Upper lobe of right lung (tissue), 1 donor: Measurements from ENCODE around the gene ADAM30. TPM values are rescaled to one million over a fixed set of nuclear protein-coding genes. Genes with fewer than 3 reads are reported as not detected.

Experiments used
- ATAC-seq: fragments of 200-7000 bp; cut with Tn5 transposase; one replicate; pipeline ENCODE4 v1.9.1; 2020; ENCODE audit warnings: mild to moderate bottlenecking, moderate library complexity
- DNase-seq: peaks from one replicate; pipeline ENCODE4 v3.0.0-alpha.2; 2020
- H3K27ac ChIP-seq: fragments of 200-600 bp; one replicate; pipeline ENCODE4 v1.8.0; 2022
- H3K27me3 ChIP-seq: fragments of 200-600 bp; one replicate; pipeline ENCODE4 v1.8.0; 2022; ENCODE audit warnings: mild to moderate bottlenecking
- H3K36me3 ChIP-seq: fragments of 200-600 bp; one replicate; pipeline ENCODE4 v1.8.0; 2022
- H3K4me1 ChIP-seq: fragments of 200-600 bp; one replicate; pipeline ENCODE4 v1.8.0; 2022
- H3K4me3 ChIP-seq: fragments of 200-600 bp; one replicate; pipeline ENCODE4 v1.8.0; 2022; ENCODE audit warnings: mild to moderate bottlenecking
- H3K9me3 ChIP-seq: fragments of 200-600 bp; one replicate; pipeline ENCODE4 v1.8.0; 2022
- intact Hi-C: fragments of 100-400 bp; cut with DNase I; formaldehyde crosslinking; loops from one replicate; pipeline ENCODE4 v1.11.0; 2022
- total RNA-seq: library from RNA; stranded (reverse); fragmentation: NEBNext Ultra II Directional; extraction: Animal tissue kit (Norgen Biotek cat#: 25700); gene quantifications from one replicate; pipeline ENCODE4 v1.2.1, GENCODE V29; 2021
- TF ChIP-seq, protein P1 (sequence below): fragments of 200-600 bp; IDR thresholded peaks from one replicate; pipeline ENCODE4 v1.8.0; 2022; ENCODE audit warnings: antibody characterized with exemption
- donor health status: DM: no; HTN: yes; CAD: no; lungs with severe emphysema.

The ADAM30 gene
- total RNA-seq, 1 donor from 2014 or later, result not detected

DNA sequence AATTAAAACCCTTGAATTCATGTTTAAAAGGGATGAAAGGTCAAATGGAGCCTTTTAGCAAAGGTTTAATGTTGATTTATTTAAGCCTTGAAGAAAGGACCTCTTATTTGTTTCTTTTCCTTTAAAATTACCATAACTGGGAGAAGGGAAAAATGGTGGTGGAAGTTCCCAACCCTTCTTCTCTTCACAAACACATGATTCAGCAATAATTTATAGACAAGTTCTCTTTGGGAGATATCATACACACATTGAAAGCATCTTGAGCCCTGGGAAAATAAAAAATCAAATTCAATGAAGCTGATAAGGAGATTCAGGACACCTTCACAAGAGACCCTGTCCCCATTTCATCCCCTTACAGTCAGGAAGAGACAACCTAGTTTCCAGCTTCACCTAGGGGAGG is 8.9 kb downstream of the ADAM30 start:
- TF ChIP-seq, protein P1, sequence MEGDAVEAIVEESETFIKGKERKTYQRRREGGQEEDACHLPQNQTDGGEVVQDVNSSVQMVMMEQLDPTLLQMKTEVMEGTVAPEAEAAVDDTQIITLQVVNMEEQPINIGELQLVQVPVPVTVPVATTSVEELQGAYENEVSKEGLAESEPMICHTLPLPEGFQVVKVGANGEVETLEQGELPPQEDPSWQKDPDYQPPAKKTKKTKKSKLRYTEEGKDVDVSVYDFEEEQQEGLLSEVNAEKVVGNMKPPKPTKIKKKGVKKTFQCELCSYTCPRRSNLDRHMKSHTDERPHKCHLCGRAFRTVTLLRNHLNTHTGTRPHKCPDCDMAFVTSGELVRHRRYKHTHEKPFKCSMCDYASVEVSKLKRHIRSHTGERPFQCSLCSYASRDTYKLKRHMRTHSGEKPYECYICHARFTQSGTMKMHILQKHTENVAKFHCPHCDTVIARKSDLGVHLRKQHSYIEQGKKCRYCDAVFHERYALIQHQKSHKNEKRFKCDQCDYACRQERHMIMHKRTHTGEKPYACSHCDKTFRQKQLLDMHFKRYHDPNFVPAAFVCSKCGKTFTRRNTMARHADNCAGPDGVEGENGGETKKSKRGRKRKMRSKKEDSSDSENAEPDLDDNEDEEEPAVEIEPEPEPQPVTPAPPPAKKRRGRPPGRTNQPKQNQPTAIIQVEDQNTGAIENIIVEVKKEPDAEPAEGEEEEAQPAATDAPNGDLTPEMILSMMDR, result no peak
- Histone ChIP-seq H3K27ac (no peak overlapping the region), H3K4me3 (no peak overlapping the region), H3K36me3 (no peaks in the 10 kb centered on the region), H3K4me1 (no peaks in the 10 kb centered on the region), H3K9me3 (no peaks in the 10 kb centered on the region), H3K27me3 (peaks cover 7% of the 10 kb centered on the region)
- no peak for DNase-seq
- intact Hi-C loops, result no loop called here
- ATAC-seq, result no peak

DNA sequence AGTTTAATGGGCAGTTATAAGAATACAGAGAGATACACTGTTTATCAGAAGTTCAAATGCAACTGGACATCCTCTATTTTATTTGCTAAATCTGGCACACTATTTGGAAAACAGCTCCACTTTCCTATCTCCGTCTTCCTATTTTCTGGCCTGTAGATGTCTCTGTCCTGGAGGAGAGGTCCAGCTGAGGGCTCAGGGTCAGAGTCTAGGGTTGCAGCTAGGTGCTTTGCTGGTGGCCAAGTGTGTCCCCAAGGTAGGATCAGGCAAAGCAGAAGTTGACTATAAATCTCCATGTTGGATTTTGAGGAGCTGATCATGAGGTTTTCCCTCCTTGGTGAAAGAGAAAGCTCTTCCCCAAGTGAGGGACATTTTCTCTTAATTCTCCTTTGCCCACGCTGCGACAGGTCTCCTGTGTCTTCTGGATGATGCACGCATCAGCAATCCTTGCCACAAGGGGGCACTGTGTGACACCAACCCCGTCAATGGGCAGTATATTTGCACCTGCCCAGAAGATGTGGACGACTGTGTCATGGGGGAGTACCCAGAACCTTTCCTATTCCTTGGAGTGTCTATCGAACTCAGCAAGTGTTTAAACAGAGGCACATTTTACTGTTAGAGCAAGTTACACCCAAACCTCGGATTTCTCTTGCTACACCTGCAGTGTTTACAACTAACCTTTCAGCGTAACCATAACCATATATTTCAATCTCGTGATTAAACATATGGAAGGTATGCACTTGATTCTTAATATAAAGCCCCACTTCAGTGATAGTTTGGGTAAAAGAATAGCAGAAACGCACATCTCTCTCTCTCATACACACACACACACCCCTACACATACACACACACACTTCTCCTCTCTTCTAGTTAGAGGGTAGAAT is 10.2 kb downstream of the ADAM30 start:
- ATAC-seq (peak; percentile 90), DNase-seq (peak; percentile 77)
- intact Hi-C loops, result no loop called here
- H3K9me3 ChIP-seq, result no peaks in the 10 kb centered on the region
- H3K4me1 ChIP-seq, result no peaks in the 10 kb centered on the region
- H3K27me3 ChIP-seq, result peaks cover 7% of the 10 kb centered on the region
- no peak overlapping the region for H3K27ac ChIP-seq
- H3K4me3 ChIP-seq, result no peak overlapping the region
- H3K36me3 ChIP-seq, result no peaks in the 10 kb centered on the region
- TF ChIP-seq, protein P1, result peak; percentile 77

DNA sequence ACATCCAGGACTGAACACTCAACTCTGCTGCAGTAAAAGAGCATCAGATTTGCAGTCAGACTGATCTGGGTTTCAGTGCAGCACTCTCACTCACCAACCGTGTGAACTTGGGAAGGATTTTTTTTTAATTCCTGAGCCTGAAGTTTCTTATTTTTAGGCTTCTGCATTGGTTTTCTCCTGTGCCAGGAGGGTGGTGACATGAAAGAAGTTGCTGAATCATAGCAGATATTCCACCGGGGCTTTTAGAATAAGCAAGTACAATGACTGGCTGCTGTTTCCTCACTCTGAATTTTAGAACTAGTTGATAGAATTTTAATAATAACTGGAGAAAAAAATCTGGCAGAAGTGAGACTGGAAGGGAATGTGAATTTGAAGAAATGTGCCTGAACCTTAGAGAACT is 11.6 kb downstream of the ADAM30 start:
- intact Hi-C loops, result no loop called here
- Histone ChIP-seq H3K4me3 (no peak overlapping the region), H3K9me3 (no peaks in the 10 kb centered on the region), H3K27me3 (peaks cover 7% of the 10 kb centered on the region), H3K27ac (no peak overlapping the region), H3K4me1 (no peaks in the 10 kb centered on the region), H3K36me3 (no peaks in the 10 kb centered on the region)
- TF ChIP-seq, protein P1, result no peak
- DNase-seq (no peak), ATAC-seq (no peak)

- no peak for DNase-seq
- no peaks in the 10 kb centered on the region for H3K9me3 ChIP-seq
- no peak for ATAC-seq
- intact Hi-C loops, result no loop called here
- no peak overlapping the region for H3K4me3 ChIP-seq
- no peaks in the 10 kb centered on the region for H3K36me3 ChIP-seq
- H3K27me3 ChIP-seq, result peaks cover 7% of the 10 kb centered on the region
- H3K4me1 ChIP-seq, result no peaks in the 10 kb centered on the region
- no peak overlapping the region for H3K27ac ChIP-seq
- TF ChIP-seq, protein P1, result no peak
Observed at GRCh38 chr1:119883826-119884225, 12.5 kb downstream of the ADAM30 start.

DNA sequence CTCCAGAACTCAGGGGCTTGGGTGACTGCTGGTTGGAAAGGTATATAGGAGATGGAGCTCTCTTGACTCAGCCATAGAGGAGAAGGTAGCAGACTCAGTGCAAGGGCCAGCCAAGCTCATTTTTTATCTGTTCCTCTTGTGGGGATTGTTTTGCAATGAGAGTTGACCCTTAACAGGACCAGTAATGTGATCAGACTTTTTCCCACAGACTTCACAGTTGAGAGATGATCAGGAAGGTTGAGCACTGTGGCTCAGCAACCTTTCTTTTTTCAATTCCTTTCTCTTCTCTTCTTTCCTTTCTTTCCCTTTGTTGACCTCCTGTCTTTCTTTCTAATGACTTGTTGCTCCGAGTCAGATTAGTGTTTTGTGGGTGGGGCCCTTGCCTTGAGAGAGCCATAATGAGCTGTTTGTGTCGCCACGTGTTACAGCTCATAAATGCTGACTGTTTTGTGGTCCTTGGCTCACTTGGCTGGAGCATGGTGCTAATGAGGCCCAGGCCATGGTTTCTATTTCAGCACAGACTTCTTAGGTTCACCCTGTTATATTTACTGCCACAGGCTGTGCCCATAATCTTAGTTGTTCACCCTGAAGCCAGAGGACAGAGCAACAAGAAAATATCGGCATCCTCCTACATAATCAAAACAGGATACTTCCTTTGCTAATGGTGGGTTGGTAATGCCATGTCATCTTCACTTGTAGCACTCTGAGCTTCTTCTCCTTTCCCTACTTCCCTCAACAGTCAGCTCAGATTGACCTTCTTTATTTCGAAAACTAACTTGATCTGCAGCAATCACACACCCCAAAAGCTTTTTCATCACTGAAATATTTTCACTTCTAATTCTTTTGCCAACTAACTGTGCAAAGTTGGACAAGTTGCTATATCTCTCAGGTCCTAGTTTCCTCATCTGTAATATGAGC is 13.9 kb downstream of the ADAM30 start:
- Histone ChIP-seq H3K4me3 (no peak overlapping the region), H3K27ac (no peak overlapping the region), H3K4me1 (no peaks in the 10 kb centered on the region), H3K36me3 (no peaks in the 10 kb centered on the region), H3K27me3 (peaks cover 7% of the 10 kb centered on the region), H3K9me3 (no peaks in the 10 kb centered on the region)
- TF ChIP-seq, protein P1, result no peak
- DNase-seq, result no peak
- peak; percentile 69 for ATAC-seq
- intact Hi-C loops, result no loop called here
